GM21360 (cell line): Measurements from ENCODE around the gene CCDC150.
"Not testable (repeated sequence)": the region's sequence is repeated elsewhere in the genome, so short reads cannot be mapped to it uniquely, and the experiment has no call there.

Experiments
- ATAC-seq: cut with Tn5 transposase; IDR thresholded peaks from one replicate; pipeline ENCODE4 v1.9.1; 2021; ENCODE audit warnings: mild to moderate bottlenecking, moderate library complexity; ENCODE audit not compliant: unreplicated experiment

CCDC150 gene

DNA sequence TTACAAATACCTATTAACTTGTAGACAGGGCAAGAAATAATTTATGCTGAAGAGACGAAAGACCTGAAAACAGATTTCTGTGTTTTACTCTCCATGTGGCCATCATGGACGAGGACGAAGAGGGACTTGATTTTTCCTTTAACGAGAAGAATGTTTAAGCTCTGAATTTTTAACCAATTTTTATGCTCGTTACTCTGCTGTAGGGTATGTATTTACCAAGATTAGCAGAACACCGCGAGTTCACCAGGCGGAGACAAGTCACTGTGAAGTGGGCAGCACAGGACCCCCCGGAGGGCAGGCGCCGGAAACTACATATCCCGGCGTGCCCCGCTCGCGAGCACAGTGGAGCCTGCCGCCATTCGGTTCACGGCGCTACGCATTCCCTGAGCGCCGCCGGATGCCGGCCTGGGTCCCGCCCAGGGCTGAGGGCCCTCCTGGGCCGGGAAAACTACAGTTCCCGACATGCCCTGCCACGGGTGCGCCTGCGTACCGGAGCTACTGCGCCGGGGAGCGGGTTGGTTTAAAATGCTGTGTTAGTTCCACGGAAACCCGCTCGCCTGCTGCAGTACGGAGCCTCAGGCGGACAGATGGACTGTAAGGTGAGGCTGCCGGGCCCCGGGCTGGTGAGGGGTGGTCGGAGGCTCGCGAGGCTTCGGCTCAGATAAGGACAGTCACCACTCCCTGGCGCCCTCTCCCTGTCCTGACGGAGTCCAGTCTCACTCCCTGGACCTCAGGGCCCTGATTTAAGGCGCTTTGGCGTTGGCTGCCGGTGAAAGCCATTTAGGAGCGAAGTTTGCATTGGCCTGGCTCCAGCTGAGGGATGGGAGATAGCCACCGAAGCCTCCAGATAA, at the start of gene CCDC150:
Gene CCDC150, plus strand, starts transcription at position 536 of the 851 bp plus-strand sequence. Its CDS starts 52 bp downstream, at position 588.
- ATAC-seq: peak; percentile 100

DNA sequence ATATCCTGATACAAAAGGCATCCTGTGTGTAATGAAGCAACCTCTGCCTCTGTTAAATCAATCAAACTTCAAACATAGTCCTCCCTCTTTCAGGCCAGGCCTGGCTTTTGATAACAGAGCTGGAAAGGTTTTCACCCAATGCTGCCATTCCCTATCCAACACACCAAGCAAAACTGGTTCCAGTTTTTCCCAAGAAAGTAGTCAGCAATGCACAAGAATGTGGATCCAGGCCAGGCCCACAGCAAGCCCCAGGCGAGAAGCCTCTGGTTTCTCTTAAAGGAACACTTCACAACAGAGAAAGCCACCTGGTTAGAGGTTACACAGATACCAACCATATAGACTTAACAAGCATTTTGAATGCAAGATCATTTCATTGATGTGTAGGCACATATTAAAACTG, 49.2 kb upstream of the CCDC150 start:
- no peak for ATAC-seq

DNA sequence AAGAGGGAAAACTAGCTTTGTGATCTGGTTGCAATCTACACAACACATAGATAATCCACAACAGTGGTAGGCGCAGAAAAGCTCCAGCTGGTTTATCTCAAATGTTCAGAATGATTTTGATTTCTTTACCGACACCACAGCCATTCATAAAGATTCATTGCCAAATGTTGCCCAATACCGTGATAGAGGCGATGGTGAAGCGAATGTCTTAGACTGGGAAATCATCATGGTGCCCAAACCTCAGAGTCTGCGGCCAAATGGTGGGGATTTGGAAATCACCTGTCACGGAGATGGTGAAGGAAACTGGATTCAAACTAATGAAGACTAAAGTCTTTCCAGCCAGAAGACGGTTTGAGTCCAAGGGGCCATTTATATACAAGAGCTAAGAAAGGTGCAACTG, 48.5 kb upstream of the CCDC150 start:
- ATAC-seq: no peak

DNA sequence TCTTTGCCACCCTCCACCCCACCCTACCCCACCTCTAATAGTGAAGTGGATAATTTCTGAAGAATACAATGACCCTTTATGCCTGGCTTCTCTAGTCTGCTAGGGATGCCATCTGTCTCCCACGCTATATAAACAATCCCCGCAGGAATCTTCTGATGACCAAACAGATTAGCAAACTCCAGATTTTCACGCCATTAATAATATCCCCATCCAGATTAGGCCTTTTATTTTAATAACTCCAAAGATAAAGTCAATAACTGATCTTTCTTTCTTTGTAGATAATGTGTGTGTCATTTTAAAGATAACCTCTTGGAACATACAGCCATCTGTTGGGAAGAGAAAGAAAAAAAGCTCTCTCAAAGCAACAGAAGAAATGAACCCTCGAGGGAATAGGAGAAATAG, 47.9 kb upstream of the CCDC150 start:
- ATAC-seq: no peak

DNA sequence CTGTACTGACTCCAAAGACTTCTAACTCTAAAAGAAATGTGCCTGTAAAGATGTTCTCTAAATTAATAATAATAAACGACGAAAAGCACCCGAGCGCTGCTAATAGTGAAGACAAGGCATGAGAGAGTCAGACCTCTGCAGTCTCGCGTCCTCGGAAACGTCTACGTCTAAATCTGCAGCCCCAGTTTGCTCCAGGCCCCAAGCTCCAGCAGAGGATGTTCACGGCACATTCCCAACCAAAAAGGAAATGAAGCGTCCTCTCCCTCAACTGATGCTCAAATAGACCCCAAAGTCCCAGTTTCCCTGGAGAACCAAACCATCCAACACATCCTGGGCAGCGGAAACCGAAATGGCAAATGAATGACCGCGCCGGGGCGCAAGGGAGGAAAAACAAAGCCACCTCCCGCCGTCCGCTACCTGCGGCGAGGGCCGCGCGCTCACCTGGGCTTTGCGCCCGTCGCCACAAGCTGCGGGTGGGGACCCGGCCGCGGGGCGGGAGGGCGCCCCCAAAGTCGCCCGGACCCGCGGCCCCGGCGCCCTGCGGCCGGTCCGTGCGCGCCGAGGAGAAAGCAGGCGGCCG, 47.1 kb upstream of the CCDC150 start:
- peak; percentile 22 for ATAC-seq

DNA sequence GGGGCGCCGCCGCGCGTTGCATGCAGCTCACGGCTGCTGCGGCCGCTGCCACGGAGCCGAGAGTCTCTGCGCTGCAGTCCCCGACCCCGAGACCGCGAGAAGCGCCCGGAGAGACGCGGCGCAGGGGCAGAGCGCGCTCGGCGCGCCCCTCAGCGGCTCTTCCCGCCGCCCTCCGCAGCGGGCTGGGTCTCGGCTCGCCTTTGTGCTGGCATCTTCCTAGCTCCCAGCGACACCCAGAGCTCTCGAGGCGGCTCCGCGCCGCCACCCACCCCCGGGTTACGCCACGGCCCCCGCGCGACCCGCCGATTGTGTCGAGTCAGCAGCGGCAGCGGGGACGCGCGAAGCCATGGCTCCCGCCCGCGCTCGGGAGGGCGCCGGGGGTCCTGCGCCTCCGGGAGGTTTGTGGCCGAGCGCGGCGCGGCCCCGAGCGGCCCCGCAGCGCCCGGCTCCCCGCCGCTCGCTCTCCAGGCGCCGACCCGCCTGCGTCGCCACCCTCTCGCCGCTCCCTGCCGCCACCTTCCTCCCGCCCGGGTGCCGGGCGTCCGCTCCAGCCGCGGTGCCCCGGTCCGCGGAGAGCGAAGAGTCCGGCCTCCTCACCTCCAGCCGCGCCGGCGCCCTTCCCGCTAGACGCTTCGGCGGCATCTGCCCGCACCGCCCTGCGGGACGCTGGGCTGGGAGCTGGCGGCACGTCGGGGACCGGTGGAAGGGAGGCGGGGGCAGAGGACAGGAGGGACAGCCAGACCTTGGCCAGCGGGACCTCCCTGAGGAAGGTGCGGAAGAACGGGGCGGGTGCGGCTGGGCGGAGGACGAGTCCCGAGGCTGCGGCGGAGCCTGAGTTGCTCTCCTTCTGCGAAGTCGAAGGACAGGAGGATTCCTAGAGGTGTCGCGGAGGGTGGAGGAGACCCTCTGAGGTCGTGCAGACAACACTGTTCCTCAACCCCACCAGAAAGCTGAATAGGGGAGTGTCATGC, 46.3 kb upstream of the CCDC150 start, which contains the start of gene HECW2:
Gene HECW2, minus strand, starts transcription at position 644 of the 971 bp plus-strand sequence.
- ATAC-seq: peak; percentile 83

DNA sequence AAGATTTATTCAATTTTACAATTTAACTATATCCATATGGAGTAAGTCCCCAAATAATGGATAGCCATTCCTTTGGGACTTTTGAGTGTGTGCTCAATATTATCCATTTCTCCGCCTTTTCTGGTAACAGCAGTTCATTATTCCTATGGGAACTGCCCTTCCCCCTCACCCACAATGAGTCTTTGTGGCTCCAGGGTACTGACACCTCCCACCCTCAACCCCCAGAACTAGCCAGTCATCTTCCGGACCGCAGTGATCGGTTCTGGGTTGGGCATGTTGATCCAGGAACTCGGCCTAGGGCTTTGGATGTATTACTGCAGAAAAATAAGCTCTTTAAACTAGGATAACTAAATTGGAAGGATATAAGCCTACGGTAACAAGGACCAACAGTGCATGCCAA, 45.4 kb upstream of the CCDC150 start:
- no peak for ATAC-seq

DNA sequence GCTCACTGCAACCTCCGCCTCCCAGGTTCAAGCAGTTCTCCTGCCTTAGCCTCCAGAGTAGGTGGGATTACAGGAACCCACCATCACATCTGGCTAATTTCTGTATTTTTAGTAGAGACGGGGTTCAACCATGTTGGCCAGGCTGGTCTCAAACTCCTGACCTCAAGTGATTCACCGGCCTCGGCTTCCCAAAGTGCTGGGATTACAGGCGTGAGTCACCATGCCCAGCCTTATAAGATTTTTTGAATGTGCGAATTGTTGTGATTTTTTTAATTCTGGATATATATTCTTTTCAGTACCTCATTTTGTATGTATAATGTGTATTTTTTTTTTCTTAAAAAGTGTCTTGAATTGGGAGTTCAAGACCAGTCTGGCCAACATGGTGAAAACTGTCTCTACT, 42.0 kb upstream of the CCDC150 start:
- ATAC-seq: no peak

DNA sequence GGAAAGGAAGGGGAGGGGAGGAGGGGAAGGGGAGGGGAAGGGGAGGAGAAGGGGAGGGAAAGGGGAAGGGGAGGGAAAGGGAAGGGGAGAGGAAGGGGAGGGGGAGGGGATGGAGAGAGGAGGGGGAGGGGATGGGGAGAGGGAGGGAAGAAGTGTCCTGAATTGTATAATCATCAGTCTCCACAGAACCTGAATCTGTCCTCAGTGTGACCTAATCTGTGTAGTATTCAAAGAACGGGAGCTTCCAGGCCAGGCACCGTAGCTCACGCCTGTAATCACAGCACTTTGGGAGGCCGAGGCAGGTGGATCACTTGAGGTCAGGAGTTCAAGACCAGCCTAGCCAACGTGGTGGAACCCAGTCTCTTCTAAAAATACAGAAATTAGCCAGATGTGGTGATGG, 41.1 kb upstream of the CCDC150 start:
- no peak for ATAC-seq

DNA sequence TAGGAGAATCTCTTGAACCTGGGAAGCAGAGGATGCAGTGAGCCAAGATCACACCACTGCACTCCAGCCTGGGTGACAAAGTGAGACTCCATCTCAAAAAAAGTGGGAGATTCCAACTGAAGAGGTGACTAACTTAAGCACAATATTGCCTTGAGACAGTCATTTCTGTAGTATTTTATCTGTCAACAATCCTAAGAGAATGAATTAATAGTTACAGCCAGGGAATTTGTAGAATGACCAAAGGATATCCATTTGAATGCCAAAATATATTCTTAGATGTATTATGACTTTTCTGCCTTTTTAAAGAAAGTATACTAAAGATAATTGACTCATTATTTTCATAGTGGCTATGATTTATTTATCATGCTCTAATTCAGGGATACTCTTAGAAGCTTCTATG, 40.7 kb upstream of the CCDC150 start:
- no peak for ATAC-seq

DNA sequence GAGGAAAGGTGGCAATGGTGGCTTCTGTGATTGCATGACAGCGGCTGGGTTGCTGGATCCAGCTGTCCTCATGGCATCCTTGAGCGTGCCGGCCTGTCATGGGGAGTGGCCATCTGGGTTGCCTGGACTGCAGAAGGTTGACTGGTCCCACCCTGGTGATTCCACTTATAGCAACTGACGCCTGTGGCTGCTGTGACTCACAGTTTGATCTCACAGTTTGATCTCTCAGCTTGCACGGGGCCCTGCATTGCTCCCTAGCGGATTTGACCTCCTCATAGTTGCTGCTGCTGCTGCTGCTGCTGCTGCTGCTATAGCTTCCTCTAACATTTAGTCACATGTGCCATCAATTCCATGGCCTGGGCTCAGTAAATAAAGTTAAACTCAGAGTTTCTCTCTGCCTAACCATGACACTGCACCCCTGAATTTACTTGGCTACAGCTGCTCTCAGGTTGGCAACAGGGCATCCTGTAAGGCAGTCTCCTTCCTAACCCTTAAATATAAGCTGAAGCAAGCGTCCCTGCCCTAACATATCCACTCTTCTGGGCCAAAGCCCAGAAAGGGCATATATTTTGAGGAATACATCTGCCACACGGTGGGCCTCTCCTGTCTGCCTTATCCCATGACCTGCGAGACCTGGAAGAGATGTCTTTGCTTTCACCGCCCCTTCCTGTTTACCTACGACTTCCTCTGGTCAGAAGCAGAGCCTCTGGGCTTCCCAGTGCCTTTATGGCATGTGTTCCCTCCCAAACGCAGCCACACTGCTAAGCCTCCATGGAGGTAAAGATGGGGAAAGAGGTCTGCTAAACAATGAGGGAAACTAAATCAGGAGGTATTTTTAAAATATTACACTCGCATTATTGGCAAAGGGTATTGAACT, 37.8 kb upstream of the CCDC150 start:
- no peak for ATAC-seq

DNA sequence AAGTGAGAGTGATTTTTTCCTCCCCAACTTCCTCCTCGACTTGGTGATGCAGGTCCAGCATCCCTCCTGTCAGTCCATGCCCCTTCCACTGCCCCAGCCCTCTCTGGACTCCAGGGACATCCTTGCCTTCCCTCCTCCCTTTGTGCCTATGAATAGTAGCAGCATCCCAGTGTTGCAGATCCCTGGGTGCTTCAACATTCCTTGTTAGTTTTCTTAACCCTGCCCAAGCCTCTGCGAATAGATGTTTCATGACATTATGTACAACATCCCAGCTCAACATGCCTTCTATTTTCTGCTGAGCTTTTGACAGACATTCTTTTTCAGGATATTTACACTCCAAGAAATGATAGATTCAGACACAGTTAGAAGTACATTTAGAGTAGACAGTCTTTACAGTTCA, 35.3 kb upstream of the CCDC150 start:
- ATAC-seq: no peak

DNA sequence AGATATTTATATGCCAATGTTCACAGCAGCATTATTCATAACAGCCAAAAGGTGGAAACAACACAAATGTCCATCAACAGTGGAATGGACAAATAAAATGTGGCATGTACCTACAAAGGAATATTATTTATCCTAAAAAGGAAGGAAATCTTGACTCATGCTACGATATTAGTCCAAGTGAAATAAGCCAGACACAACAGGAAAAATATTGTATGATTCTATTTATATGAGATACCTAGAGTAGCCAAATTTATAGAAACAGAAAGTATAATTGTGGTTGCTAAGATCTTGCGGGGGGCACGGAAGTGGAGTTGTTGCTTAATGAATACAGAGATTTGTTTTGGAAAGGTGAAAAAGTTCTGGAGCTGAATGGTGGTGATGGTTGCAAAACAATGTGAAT, 33.0 kb upstream of the CCDC150 start:
- no peak for ATAC-seq

DNA sequence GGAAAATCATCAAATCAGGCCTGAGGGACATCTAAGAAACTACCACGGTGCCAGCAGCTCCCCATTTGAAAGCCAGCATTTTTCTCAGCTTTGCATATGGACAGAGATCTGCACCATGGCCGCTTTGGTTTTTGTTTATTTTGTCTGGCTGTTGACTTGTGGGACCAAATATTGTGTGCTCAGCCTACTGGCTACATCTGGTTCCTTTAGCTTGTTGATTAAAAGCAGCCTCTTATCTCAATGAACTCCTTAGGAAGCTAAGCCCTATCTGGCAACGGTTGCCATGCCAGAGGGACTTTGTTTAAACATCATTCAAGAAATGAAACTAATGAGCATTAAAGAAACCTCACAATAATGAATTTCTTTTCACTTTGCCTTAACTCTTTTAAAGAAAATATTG, 32.4 kb upstream of the CCDC150 start:
- ATAC-seq: no peak

DNA sequence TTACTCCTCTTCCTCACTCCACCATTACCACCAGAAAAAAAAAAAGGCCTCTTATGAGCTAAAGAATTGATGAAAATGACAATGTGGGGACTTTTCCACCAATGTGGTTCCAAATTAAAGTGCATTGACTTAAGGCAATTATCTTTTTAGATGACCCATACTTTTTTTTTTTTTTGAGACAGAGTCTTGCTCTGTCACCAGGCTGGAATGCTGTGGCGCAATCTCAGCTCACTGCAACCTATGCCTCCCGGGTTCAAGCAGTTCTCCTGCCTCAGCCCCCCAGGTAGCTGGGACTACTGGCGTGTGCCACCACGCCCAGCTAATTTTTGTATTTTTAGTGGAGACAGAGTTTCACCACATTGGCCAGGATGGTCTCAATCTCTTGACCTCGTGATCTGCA, 31.6 kb upstream of the CCDC150 start:
- not testable (repeated sequence) for ATAC-seq

DNA sequence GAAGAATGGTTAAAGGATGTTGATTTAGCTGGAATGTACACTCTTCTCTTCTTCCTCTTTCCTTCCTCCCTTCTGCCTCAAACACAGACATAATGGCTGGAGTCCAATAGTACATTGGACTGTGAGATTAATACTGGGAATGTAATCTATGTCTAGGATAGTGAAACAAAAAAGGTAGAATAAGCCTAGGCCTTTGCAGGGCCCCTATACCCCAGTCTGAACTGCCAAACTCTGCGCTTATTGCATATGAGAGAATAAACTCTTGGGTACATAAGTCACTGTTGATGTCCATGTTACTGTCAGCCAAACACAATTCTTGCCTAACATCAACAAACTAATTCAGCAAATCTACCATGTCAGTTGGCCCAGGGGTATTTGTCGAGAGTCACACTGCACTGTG, 29.7 kb upstream of the CCDC150 start:
- ATAC-seq: no peak

DNA sequence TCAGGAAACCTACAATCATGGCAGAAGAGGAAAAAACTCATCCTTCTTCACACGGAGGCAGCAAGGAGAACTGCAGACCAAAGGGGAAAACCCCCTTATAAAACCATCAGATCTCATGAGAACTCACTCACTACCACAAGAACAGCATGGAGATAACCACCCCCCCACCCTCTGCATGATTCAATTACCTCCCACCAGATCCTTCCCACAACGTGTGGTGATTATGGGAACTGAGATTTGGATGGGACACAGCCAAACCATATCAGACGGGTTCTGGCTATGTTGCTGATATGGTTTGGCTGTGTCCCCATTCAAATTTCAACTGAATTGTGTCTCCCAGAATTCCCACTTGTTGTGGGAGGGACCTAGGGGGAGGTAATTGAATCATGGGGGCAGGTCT, 28.7 kb upstream of the CCDC150 start:
- no peak for ATAC-seq

DNA sequence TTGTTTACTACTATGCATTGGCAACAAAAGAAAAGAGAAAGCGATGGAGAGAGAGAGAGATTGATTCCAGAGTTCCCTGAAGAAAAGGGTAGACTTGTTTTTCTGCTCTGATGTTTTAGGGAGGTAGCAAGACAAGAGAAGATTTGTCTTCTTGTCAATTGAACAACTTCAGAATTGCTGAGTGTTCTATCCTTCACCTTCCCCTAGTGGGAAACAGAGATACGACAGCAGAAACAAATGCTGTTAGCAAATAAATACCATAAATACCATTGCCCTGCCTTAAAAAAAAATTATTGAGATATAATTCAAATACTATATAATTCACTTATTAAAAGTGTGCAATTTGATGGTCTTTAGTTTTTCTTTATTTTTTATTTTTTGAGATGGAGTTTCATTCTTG, 26.2 kb upstream of the CCDC150 start:
- no peak for ATAC-seq

DNA sequence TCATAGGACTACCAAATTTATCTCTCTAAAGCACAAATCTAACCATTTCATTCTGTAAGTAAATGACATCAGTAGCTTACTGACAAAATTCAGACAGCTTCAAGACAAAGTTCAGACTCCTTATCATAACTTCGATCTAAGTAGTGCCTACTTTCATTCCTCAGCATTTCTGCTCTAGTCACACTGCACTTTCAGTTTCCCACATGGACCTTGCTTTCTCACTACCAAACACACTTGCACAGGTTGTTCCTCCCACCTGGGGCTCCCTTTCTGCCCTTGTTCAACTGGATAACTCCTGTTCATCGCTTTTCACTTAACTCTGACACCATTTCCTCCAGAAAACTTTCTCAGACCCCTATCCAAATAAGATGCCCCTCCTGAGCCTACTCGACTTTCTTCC, 22.1 kb upstream of the CCDC150 start:
- ATAC-seq: peak; percentile 60

DNA sequence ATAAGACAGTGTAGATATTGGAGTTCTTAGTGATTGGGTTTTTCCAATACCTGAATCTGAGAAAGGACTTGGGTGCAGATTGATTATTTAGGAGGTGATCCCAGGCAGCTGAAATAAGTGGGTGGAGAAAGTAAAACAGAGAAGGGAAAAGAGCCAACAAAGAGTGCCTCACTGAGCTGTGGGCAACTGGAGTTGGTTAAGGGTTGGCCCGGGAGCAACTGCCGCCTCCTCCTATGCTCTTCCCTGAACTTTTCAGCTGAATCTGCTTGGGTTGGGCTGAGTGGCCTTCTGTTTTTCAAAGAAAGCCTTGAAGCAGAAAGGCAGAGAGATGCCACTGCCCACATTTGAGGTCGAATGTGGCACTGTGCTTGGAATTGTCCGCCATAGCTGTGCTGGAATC, 20.9 kb upstream of the CCDC150 start:
- no peak for ATAC-seq
